ENCODE data around the gene ING4.

Gene ING4

DNA sequence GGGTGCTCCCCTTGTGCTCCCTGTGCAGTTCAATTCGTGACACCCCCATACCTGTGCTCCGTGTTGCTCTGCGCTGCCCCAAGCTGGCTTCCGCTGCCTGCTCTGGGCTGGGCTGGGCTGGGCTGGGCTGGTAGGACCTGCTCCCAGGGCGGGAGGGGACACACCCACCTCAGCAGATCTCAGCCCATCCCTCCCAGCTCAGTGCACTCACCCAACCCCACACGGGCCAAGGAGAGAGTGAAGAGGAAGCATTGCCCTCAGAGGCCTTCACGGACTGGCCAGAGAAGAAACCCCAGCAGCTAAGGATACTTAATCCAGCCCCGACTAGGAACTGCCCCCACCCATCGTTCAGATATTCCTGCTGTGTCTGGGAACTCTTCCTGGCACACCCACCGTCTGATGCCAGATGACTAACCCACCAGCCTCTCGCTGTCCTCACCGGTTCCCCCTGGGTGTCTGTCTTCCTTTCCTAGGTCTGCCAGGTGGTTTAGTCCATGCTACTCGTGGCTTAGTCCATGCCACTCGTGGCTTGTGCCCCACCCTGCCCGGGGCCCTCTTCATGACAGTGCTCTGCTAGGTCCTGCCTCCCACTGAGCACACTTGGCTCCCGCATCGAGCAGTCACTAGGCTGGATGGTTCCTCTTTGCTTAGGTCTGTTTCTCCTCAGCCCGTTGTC, 26.9 kb downstream of the ING4 start, which contains the start of gene LPAR5:
Gene LPAR5 (minus strand): TSS at position 104 of the 676 bp plus-strand sequence. CDS start 14,711 bp downstream, outside the sequence.
- H3K4me1 ChIP-seq (ENCODE audit: insufficient read depth, low read length), result peaks cover 5% of the 10 kb centered on the region; the same call in 1 of the 2 replicates
- H3K9ac ChIP-seq (ENCODE audit: low read depth, low read length), result peak within 1 kb of the TSS; percentile 11; the same call in 1 of the 2 replicates
- H3K36me3 ChIP-seq (ENCODE audit: insufficient read depth, low read length), result no peaks in the 10 kb centered on the region

GRCh38 chr12:6635375-6635855, 27.5 kb downstream of the ING4 start:
- no peaks in the 10 kb centered on the region for H3K36me3 ChIP-seq (ENCODE audit: insufficient read depth, low read length)
- peak overlapping the region; percentile 11; the same call in 1 of the 2 replicates for H3K9ac ChIP-seq (ENCODE audit: low read depth, low read length)
- H3K9me3 ChIP-seq (ENCODE audit: control insufficient read depth, insufficient read depth, low read length), result no peaks in the 10 kb centered on the region
- peaks cover 5% of the 10 kb centered on the region; the same call in 1 of the 2 replicates for H3K4me1 ChIP-seq (ENCODE audit: insufficient read depth, low read length)

More for the DNA sequence above, 26.9 kb downstream of the ING4 start, which contains the start of gene LPAR5:
- H3K9me3 ChIP-seq (ENCODE audit: control insufficient read depth, insufficient read depth, low read length), result no peaks in the 10 kb centered on the region

DNA sequence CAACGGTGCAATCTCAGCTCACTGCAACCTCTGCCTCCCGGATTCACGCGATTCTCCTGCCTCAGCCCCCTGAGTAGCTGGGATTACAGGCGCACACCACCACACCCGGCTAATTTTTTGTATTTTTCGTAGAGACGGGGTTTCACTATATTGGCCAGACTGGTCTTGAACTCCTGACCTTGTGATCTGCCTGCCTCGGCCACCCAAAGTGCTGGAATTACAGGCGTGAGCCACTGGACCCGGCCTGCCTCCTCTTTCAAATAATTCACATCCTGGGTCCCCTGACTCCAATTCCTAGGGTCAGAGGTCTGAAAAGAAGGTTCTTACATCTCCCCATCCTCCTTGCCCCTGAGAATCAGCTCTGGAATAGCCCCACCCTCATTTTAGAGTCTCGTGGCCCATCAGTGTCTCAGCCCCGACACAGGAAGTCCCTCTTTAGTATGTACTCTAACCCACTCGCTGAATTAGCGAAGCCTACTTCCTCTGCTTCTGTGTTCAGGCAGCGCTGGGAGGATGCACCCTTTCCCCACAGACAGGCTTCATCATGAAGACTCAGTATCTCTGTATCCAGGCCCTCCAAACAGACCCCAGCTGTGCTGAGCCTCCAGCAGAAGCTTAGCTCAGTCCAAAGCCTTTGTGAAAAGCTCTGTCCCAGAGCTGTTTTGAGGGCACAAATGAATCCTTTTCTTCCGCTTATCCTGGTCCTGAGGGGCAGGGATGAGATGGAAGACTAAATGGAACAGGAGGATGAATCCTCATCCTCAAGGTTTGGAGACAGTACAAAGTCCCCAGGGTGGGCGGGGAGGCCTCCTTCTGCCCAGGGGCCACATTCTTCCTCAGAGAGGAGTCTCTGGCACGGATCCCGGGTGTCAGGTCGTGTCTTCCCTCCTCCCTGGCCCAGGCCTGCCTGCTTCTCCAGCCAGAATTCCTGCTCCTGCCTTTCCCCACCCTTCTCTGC, 30.6 kb downstream of the ING4 start:
- peaks cover 5% of the 10 kb centered on the region; the same call in 1 of the 2 replicates for H3K4me1 ChIP-seq (ENCODE audit: insufficient read depth, low read length)
- H3K9ac ChIP-seq (ENCODE audit: low read depth, low read length), result no peak overlapping the region
- H3K9me3 ChIP-seq (ENCODE audit: control insufficient read depth, insufficient read depth, low read length), result no peaks in the 10 kb centered on the region
- no peaks in the 10 kb centered on the region for H3K36me3 ChIP-seq (ENCODE audit: insufficient read depth, low read length)

GRCh38 chr12:6631549-6631961, 31.4 kb downstream of the ING4 start:
- no peak overlapping the region for H3K9ac ChIP-seq (ENCODE audit: low read depth, low read length)
- no peaks in the 10 kb centered on the region for H3K9me3 ChIP-seq (ENCODE audit: control insufficient read depth, insufficient read depth, low read length)
- peaks cover 5% of the 10 kb centered on the region; the same call in 1 of the 2 replicates for H3K4me1 ChIP-seq (ENCODE audit: insufficient read depth, low read length)
- H3K36me3 ChIP-seq (ENCODE audit: insufficient read depth, low read length), result no peaks in the 10 kb centered on the region

- H3K36me3 ChIP-seq (ENCODE audit: insufficient read depth, low read length), result no peaks in the 10 kb centered on the region
- no peak overlapping the region for H3K9ac ChIP-seq (ENCODE audit: low read depth, low read length)
- no peaks in the 10 kb centered on the region for H3K9me3 ChIP-seq (ENCODE audit: control insufficient read depth, insufficient read depth, low read length)
- peaks cover 5% of the 10 kb centered on the region; the same call in 1 of the 2 replicates for H3K4me1 ChIP-seq (ENCODE audit: insufficient read depth, low read length)
Observed at GRCh38 chr12:6630736-6631135, 32.2 kb downstream of the ING4 start.

GRCh38 chr12:6627616-6628015, 35.3 kb downstream of the ING4 start:
- H3K36me3 ChIP-seq (ENCODE audit: insufficient read depth, low read length), result no peaks in the 10 kb centered on the region
- no peaks in the 10 kb centered on the region; the same call in 1 of the 2 replicates for H3K4me1 ChIP-seq (ENCODE audit: insufficient read depth, low read length)
- H3K9ac ChIP-seq (ENCODE audit: low read depth, low read length), result no peak overlapping the region
- H3K9me3 ChIP-seq (ENCODE audit: control insufficient read depth, insufficient read depth, low read length), result no peaks in the 10 kb centered on the region

DNA sequence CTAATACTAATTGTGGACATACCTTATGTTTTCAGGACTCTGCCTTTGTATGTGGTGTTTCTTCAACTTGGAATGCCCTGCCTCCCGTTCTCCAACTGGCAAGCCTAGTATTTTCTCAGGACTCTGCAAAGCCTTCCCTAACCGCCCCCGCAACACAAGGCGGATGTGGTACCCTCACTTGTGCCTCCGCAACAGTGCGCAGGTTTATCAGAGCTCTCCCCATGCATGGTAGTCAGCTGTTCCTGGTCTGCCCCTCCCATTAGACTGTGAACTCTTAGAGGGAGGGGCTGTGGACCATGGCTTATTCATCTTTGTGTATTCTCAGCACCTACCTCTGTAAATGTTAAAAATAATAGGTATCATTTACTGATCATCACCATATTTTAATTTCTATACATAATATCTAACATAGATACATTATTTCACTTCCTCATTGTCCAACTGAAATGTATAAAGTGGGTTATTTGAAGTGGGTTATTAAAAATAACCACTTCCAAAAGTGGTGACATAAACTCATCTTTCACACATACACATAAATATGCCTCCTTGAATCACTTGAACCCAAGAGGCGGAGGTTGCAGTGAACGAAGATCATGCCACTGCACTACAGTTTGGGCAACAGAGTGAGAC, 36.1 kb downstream of the ING4 start:
- Histone ChIP-seq H3K36me3 (ENCODE audit: insufficient read depth, low read length) (no peaks in the 10 kb centered on the region), H3K9me3 (ENCODE audit: control insufficient read depth, insufficient read depth, low read length) (no peaks in the 10 kb centered on the region), H3K4me1 (ENCODE audit: insufficient read depth, low read length) (no peaks in the 10 kb centered on the region), H3K9ac (ENCODE audit: low read depth, low read length) (no peak overlapping the region)

- Histone ChIP-seq H3K9ac (ENCODE audit: low read depth, low read length) (no peak overlapping the region), H3K9me3 (ENCODE audit: control insufficient read depth, insufficient read depth, low read length) (no peaks in the 10 kb centered on the region), H3K4me1 (ENCODE audit: insufficient read depth, low read length) (no peaks in the 10 kb centered on the region), H3K36me3 (ENCODE audit: insufficient read depth, low read length) (no peaks in the 10 kb centered on the region)
Observed at GRCh38 chr12:6620885-6621274, 42.0 kb downstream of the ING4 start.

- Histone ChIP-seq H3K36me3 (ENCODE audit: insufficient read depth, low read length) (no peaks in the 10 kb centered on the region), H3K9me3 (ENCODE audit: control insufficient read depth, insufficient read depth, low read length) (no peaks in the 10 kb centered on the region), H3K9ac (ENCODE audit: low read depth, low read length) (peak overlapping the region; percentile 1; the same call in 1 of the 2 replicates), H3K4me1 (ENCODE audit: insufficient read depth, low read length) (no peaks in the 10 kb centered on the region)
Observed at GRCh38 chr12:6620137-6620884, 42.6 kb downstream of the ING4 start.

DNA sequence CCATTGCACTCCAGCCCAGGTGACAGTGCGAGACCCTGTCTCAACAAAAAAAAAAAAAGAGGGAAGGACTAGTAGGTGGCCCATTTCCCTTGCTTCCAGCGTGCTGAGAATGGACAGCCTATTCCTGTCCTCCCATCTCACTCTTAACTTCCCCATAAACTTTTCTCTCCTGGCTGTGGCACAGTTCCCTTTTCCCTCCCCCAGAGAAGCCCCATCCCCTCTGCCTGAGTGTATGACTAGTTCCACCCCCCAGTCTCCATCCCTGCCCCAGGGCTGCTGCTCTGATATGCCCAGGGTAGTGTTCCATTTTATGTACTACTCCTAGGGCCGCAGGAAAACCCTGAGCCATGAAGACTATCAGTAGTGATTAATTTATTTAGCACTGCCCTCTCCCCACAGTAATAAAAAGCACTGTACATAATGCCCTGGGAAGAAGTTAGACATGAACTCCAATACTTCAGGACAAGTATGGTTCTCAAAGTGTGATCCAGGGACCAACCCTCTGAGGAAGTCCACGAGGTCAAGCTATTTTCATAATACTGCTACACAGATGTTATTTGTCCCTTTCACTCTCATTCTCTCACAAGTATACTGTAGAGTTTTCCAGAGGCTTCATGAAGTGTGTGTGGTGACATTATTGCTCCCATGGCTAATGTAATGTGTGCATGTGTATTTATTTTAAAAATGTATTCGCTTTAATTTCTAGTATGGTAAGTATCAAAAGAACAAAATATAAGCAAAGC, 44.3 kb downstream of the ING4 start:
- Histone ChIP-seq H3K36me3 (ENCODE audit: insufficient read depth, low read length) (no peaks in the 10 kb centered on the region), H3K4me1 (ENCODE audit: insufficient read depth, low read length) (peaks cover 5% of the 10 kb centered on the region; the same call in 1 of the 2 replicates), H3K9me3 (ENCODE audit: control insufficient read depth, insufficient read depth, low read length) (no peaks in the 10 kb centered on the region), H3K9ac (ENCODE audit: low read depth, low read length) (no peak overlapping the region)

DNA sequence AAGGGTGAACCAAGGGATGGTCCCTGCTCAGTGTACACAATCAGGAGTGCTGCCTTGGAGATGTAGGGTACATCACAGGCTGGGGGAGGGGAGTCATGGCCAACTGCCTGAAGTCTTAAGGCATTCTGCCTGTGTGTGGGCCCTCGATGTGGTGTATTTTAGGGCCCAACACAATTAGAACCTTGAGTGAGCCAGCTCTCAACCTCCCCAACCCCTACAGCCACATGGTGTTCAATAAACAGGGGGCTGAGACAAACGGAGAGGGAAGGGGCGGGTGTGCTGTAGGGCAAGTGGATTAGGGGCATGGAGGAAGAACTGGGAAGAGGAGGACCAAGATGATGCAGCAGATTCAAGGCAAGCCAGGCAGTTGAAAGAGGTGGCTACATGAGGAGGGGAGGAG, 47.1 kb downstream of the ING4 start:
- Histone ChIP-seq H3K36me3 (ENCODE audit: insufficient read depth, low read length) (no peaks in the 10 kb centered on the region), H3K9ac (ENCODE audit: low read depth, low read length) (no peak overlapping the region), H3K9me3 (ENCODE audit: control insufficient read depth, insufficient read depth, low read length) (no peaks in the 10 kb centered on the region), H3K4me1 (ENCODE audit: insufficient read depth, low read length) (peaks cover 23% of the 10 kb centered on the region)

GRCh38 chr12:6614513-6615172, 48.3 kb downstream of the ING4 start:
- H3K4me1 ChIP-seq (ENCODE audit: insufficient read depth, low read length), result peaks cover 25% of the 10 kb centered on the region
- no peaks in the 10 kb centered on the region for H3K9me3 ChIP-seq (ENCODE audit: control insufficient read depth, insufficient read depth, low read length)
- peak overlapping the region; percentile 12; the same call in 1 of the 2 replicates for H3K9ac ChIP-seq (ENCODE audit: low read depth, low read length)
- no peaks in the 10 kb centered on the region for H3K36me3 ChIP-seq (ENCODE audit: insufficient read depth, low read length)
